RPMI7951 (cell line): ENCODE data around the gene ASMT. TPM values are rescaled to one million over a fixed set of nuclear protein-coding genes. Genes with fewer than 3 reads are reported as not detected.
"Not testable (repeated sequence)": the region's sequence is repeated elsewhere in the genome, so short reads cannot be mapped to it uniquely, and the experiment has no call there.

Experiments
- DNase-seq: peaks from one replicate; pipeline ENCODE4 v3.0.0-alpha.2; 2012; ENCODE audit warnings: low read depth
- total RNA-seq: library from RNA; depleted of rRNA; stranded (reverse); fragments of >200 nt; shearing (Covaris generic); gene quantifications from 2 replicates; pipeline ENCODE4 v1.2.3, GENCODE V29; 2014; rRNA removed

The ASMT gene, protein sequence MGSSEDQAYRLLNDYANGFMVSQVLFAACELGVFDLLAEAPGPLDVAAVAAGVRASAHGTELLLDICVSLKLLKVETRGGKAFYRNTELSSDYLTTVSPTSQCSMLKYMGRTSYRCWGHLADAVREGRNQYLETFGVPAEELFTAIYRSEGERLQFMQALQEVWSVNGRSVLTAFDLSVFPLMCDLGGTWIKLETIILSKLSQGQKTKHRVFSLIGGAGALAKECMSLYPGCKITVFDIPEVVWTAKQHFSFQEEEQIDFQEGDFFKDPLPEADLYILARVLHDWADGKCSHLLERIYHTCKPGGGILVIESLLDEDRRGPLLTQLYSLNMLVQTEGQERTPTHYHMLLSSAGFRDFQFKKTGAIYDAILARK
- total RNA-seq = not detected in 2 replicates

DNA sequence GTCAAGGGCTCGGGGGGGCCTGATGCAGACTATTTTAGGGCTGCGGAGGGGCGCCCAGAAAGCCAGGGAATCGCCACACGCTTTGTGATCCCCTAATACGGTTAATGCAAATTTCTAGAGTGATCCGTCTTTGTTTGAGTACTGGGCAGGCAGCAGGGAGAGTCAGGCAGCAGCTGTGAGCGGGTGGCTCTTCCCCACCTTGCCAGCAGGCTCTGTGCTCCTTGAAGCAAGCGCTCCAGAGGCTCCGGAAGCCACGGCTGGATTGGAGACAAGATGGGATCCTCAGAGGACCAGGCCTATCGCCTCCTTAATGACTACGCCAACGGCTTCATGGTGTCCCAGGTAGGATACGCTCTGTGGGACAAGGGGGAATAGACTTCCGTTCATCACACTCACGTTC, at the start of gene ASMT:
ASMT (plus strand) TSS at position 133 of the 400 bp plus-strand sequence; CDS start at position 274, 141 bp downstream.
- DNase-seq = no peak

DNA sequence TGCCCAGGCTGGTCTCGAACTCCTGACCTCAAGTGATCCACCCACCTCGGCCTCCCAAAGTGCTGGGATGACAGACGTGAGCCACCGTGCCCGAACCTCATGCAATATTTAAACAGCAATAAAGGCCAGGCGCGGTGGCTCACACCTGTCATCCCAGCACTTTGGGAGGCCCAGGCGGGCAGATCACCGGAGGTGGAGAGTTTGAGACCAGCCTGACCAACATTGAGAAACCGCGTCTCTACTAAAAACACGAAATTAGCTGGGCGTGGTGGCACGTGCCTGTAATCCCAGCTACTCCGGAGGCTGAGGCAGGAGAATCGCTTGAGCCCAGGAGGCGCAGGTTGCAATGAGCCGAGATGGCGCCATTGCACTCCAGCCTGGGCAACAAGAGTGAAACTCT, 40.7 kb upstream of the ASMT start:
- DNase-seq = not testable (repeated sequence)

DNA sequence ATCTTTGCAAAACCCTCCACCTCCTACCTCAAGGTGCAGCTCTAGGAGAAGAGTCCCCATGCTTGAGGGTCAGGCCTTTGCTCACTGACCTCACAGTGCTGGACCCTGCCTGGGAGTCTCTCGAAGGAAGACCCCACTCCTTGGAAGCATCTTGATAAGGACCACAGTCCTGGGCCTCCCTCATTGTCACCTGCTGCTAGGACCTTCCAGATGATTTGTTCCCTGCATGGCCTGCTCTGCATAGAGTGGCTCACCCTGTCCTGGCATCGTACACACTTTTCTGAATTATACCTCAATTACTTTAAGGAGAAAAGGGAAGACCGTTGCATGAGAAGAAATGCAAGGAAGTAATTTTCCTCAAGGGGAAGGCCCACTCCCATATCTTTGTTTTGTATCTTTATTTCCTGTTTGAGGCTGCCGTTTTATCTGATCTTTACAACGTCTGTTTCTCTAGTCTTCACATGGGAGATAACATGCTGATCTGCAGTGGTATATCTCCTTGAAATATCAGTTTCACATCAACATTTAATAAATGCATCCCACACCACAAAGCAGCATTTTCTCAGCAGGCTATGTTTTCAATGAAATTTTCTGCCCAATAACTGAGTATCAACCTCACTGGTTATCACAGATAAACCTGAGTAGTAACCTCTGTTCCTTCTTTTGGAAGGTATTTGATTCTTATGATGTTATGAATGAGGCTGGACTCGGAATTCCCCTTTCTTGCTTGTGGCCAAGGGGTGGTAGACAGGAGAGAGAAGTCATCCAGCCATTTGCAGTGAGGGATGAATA, 38.5 kb upstream of the ASMT start:
- DNase-seq = no peak

DNA sequence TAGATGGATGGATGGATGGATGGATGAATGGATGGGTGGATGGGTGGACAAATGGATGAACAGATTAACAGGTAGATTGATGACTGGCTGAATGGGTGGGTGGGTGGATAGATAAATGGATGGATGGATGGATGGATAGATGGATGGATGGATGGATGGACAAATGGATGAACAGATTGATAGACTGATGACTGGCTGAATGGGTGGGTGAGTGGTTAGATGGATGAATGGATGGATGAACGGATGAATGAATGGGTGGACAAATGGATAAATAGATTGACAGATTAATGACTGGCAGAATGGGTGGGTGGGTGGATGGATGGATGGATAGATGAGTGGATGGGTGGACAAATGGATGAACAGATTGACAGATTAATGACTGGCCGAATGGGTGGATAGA, 37.0 kb upstream of the ASMT start:
- DNase-seq = no peak

DNA sequence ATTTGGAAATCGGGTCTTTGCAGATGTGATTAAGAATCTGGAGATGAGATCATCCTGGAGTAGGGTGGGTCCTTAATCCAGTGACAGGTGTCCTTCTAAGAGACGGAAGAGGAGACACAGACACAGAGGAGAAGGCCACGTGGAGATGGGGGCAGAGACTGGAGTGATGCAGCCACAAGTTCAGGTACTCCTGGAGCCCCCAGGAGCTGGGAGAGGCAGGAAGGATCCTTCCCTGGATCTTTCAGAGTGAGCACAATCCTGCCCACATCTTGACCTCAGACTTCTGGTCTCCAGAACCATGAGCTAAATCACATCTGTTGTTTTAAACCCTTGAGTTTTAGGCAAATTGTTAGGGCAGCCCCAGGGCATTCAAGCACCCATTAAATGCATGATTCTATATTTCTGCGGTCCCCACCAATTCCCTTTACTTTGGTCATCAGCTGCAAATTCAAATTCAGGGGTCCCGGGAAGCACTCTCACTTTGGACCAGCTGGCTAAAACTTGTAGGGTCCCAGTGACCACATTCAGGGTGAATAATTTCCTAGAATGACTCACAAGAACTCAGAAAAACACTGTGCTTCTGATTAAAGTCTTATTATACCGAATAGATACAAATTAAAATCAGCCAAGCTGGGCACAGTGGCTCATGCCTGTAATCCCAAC, 36.2 kb upstream of the ASMT start:
- peak; percentile 77 for DNase-seq

DNA sequence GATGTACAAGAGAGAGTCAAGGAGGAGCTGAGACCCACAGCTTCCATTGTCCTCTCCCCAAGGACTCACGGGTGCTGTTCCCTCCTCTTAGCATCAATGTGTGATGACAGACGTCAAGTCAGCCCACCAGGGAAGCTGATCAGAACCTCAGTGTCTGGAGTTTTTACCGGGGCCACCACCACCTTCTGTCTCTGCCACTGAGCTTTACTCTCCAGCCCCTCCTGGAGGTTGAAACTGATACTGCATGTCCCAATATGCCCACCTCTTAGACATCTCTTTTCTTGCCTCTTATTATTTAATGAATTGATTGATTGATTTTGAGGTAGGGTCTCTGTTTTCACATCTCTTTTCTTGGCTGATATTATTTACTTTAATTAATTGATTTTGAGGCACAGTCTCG, 33.7 kb upstream of the ASMT start:
- peak; percentile 66 for DNase-seq

DNA sequence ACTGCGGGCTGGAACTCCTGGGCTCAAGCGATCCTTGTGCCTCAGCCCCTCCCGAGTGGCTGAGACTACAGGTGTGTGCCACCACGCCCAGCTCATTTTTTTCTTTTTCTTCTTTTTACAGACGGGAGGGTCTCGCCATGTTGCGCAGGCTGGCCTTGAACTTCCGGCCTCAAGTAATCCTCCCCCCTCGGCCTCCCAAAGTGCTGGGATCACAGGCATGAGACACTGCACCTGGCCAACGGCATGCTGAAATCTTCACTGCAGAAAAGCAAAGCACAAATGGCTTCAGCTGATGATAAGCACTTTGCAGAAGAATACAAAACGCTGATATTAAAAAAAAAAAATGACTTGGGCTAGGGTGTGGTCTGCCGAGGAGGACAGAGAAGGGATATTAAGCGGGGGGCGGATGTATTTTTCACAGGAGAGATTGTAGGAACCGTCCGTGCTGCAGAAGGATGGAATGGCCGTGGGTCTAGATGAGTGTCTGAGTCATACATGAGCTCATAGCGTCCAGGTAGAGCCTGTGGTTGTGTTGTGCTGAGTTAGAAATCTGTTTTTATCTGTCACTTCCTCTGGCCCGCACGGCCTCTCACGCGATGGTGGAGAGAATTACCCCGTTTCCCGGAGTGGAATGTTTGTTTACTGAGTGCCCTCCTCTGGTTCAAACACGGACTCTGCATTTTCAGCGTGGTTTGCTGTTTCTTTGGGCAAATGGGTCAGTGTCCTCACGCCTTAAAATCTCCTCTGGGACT, 32.0 kb upstream of the ASMT start:
- peak; percentile 92 for DNase-seq

DNA sequence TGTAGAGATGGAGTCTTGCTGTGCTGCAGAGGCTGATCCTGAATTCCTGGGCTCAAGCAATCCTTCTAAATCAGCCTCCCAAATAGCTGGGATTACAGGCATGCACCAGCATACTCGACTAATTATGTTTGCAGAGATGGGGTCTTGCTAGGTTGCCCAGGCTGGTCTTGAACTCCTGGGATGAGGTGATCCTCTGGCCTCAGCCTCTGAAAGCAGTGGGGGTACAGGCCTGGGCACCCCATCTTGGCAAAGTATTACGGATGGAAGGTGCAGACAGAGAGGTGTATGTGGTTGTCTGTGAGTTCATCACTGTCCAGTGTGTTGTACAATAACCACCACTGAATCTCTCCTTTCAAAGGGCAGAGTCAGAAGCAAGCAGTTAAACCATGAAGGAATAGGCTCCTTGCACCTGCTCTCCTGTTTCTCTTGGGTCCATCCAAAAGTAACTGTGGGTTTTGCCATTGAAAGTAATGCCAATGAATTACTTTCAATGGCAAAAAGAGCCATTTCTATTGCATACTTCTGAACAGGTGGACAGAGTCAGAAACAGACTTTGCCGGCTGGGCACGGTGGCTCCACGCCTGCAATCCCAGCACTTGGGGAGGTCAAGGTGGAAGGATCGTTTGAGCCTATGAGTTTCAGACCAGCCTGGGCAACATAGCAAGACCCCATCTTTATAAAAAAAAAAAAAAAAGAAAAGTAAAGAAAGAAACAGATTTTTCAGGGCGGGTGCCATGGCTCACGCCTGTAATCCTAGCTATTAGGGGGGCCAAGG, 30.4 kb upstream of the ASMT start:
- DNase-seq = no peak

DNA sequence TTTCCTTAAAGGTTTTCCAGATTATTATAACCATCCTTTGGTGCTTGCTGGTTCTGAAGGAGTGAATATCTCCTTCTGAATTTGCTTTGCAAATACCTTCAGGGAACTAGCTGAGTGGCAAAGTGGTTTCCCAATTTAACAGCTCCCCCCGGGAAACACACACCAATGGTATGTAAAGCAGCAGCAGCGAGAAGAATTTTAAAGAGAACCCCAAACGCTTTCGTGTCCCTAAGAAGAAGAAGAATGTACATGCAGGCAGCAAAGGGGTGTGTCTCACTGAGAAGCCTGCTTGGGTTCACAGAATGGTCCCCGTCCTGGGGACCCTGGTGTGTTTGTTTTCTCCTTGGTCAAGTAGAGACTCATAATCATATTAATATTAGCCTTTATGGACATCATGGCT, 27.7 kb upstream of the ASMT start:
- no peak for DNase-seq

DNA sequence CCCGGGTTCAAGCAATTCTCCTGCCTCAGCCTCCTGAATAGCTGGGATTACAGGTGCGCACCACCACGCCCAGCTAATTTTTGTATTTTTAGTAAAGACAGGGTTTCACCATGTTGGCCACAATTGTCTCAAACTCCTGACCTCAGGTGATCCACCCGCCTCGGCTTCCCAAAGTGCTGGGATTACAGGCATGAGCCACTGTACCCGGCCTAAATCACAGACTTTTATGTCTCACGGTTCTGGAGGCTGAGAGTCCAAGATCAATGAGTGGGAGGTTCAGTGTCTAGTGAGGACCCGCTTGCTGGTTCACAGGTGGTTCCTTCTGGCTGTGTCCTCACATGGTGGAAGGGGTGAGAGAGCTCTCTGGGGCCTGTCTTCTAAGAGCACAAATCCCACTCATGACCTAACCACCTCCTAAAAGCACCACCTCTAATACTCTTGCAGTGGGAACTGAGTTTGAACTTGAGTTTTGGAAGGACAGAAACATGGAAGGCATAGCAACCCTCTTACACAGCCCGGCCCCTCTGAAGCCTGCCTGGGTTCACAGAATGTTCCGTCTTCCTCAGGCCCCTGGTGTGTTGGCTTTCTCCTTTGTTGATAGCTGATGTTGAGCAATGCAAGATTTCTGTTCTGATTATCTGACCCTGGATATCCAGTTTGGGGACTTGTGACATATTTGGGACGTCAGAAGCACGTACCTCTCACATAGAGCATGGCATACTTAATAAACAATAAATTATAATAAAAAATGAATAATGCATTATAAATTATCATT, 25.3 kb upstream of the ASMT start:
- DNase-seq = no peak

DNA sequence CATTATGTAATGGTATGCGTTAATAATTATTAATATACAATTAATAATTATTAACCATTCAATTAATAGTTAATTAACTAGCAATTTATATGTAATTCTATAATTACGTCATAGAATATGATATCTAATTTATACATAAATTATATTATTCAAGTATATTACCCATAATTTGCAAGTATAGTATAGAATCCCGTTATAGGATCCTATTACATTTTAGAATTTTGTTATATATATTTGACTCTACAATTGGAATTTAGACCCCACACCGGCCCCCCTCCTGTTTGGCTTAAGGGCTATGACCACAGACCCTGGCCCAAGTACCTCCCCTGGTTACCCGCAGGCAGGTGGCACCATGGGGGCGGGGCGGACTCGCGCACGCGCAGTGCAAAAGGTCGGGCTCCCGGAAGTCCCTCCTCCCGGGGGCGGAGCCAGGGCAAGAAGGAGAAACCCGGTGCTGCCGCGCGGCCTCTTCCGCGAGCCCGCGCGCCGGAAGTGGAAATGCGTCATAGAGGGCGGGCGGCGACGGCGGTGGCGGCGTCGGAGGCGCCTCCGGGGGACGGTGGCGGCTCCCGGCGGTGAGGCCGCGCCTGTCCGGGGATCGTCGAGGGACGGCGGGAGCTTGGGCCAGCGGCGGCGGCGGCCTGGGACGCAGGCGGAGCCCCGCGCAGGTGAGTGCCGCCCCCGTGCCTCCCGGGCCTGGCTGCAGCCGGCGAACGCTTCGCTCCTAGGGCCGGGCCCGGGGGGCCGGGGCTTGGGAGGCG, 23.6 kb upstream of the ASMT start, which contains the start of gene AKAP17A:
AKAP17A (plus strand) TSS at position 503 of the 761 bp plus-strand sequence. CDS start 1,859 bp downstream, outside the sequence.
- peak; percentile 85 for DNase-seq

DNA sequence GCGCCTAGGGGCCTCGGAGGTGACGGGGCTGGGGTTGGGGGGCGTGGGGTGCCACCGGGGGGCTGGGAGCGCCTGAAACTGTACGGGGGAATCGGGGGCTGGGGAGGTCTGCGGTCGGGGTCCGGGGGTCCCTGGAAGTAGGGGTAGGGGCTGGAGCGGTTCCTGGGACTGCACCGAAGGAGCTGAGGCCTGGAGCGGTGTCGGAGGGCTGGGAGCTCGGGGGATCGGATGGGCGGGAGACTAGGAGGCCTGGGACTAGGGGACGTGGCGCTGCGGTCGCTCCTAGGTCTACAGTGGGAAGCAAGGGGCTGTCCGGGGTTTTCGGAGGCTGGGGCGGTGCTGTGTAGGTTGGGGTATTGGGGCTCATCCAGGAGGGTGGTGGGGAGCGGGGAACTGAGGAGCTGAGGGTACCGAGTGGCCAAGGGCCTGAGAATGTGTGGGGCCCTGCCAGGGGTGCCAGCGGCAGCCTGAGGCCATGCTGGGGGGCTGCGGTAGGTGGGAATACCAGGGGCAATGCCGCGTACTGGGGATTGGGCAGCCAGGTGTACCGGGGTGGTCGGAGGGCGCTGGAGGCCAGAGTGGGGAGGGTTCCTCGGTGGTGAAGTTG, 22.9 kb upstream of the ASMT start:
- no peak for DNase-seq

DNA sequence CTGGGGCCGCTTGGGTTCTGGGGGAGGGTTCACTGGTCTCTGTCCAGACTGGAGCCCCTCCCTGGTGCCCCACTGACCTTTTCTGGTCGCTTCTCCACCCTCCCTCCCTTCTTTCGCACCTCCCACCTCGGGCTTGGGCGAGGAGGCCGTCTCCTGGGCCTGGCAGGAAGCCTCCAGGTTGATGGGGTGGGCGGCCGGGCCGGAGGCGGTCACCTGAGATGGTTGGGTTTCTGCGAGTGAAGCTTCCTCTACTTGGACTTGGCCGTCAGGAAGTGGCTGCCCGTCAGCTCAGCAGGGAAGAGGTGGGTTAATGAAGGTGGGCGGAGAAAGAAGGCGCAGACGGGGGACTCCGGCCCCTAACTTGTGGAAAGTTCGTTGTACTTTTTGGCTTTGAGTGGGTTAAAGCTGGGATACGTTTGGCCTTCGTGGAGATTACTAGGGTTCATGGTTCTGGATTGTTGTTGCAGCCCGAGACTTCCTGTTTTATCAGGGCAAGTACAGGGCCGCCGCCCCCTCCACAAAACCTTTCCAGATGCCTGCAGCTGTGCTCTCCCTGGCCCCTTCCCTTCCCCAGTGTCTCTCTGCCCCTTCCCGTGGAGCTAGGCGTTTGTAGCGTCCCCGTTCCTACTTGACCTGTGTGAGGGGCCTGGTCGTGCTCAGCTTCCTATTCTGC, 22.3 kb upstream of the ASMT start:
- no peak for DNase-seq

DNA sequence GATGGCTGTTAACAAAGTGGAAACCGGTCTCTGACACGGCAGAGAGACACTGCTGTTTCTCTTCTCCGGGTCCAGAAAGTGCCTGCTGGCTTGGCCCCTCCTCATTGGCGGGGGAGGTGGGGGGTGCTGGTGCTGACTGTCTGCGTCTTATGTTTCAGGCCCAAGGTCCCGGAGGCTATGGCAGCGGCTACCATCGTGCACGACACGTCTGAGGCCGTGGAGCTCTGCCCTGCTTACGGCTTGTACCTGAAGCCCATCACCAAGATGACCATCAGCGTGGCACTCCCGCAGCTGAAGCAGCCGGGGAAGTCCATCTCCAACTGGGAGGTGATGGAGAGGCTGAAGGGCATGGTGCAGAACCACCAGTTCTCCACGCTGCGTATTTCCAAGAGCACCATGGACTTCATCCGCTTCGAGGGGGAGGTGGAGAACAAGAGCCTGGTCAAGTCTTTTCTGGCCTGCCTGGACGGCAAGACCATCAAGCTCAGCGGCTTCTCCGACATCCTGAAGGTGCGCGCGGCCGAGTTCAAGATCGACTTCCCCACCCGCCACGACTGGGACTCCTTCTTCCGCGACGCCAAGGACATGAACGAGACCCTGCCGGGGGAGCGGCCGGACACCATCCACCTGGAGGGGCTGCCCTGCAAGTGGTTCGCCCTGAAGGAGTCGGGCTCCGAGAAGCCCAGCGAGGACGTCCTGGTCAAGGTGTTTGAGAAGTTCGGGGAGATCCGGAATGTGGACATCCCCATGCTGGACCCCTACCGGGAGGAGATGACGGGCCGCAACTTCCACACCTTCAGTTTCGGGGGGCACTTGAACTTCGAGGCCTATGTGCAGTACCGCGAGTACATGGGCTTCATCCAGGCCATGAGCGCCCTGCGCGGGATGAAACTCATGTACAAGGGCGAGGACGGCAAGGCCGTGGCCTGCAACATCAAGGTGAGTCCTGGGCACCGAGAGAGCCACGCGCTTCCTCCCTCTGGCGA, 21.3 kb upstream of the ASMT start:
- no peak for DNase-seq

DNA sequence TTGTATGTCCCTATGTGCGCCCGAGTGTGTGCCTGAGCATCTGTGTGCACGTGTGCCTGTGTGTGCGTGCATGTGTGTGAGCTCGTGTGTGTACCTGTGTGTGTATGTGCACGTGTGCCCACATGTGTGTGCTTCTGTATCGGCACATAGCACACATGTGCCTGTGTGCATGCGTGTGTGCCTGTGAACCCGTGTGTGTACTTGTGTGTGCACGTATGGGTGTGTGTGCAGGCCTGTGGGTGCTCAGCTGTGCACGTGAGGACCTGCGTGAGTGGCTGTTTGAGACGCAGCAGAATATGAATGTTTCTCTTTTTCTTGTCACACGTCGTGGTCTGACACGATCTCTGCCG, 19.2 kb upstream of the ASMT start:
- DNase-seq = no peak

DNA sequence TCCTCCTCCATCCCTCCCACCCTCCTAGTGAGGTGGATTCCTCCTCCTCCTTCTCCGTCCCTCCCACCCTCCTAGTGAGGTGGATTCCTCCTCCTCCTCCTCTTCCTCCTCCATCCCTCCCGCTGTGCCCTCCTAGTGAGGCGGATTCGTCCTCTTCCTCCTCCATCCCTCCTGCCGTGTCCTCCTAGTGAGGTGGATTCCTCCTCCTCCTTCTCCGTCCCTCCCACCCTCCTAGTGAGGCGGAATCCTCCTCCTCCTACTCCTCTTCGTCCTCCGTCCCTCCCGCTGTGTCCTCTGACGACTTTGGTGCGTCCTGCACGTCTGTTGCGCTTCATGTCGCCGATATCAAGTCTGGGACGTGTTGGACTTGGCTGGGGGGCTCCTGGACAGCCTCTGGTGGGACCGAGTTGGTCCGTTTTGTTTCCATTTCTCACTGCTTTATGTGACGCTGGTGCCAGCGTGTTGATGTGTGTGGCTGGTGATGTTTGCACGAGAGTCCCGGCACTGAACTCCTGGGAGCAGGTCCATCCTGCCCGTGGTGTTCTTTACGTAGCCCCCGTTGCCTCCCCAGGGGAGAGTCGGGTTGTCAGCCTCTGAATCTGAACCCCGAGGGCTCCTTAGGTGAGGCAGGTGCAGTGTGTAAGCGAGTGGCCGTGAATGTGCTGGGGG, 18.0 kb upstream of the ASMT start:
- no peak for DNase-seq
